H1 (cell line): ENCODE data around the gene NINJ2. TPM values are rescaled to one million over a fixed set of nuclear protein-coding genes. Genes with fewer than 3 reads are reported as not detected.

ENCODE experiments used
- CTCF ChIA-PET: fragments of 300-600 bp; sonication (Branson Sonifier 250); formaldehyde crosslinking; loops from one replicate; lab custom pipeline; 2021; ENCODE audit not compliant: partially characterized antibody; lab: Charles Lee
- POLR2A ChIA-PET: fragments of 300-600 bp; sonication (Branson Sonifier 250); formaldehyde crosslinking; loops from one replicate; lab custom pipeline; 2021; ENCODE audit warnings: inconsistent platforms; ENCODE audit not compliant: partially characterized antibody; lab: Charles Lee
- DNase-seq, 2 experiments: peaks; one replicate each; pipeline versions ENCODE4 v3.0.0 to v3.0.0-alpha.2; 2010 to 2022; ENCODE audit warnings: low spot score in 2 of 2, low read depth in 1 of 2, mixed read lengths in 1 of 2
- FAIRE-seq: peaks from 2 replicates; lab custom pipeline; 2011; peaks lifted over from hg19 to GRCh38; lab: Jason Lieb, UNC
- H2AFZ ChIP-seq: 2 replicates; pipeline ENCODE4 v1.8.1; 2012; ENCODE audit warnings: low read length, inconsistent platforms
- H2AK5ac ChIP-seq: 2 replicates; pipeline ENCODE4 v1.6.1; 2013; ENCODE audit warnings: low read depth, low read length
- H2BK120ac ChIP-seq: replicated peaks from 2 replicates; pipeline ENCODE3; 2013; ENCODE audit warnings: low read depth, low read length, inconsistent platforms
- H2BK12ac ChIP-seq: 2 replicates; pipeline ENCODE4 v1.6.1; 2013; ENCODE audit warnings: low read depth, low read length
- H2BK15ac ChIP-seq: 2 replicates; pipeline ENCODE4 v1.6.1; 2013; ENCODE audit warnings: low read length
- H2BK20ac ChIP-seq: 2 replicates; pipeline ENCODE4 v1.6.1; 2013; ENCODE audit warnings: low read length
- H2BK5ac ChIP-seq: 2 replicates; pipeline ENCODE4 v1.6.1; 2013; ENCODE audit warnings: low read depth, low read length
- H3K14ac ChIP-seq: 2 replicates; pipeline ENCODE4 v1.6.1; 2013; ENCODE audit warnings: inconsistent platforms; ENCODE audit not compliant: insufficient read length
- H3K18ac ChIP-seq: 2 replicates; pipeline ENCODE4 v1.6.1; 2013; ENCODE audit warnings: low read length; ENCODE audit errors: extremely low read depth
- H3K23ac ChIP-seq: 2 replicates; pipeline ENCODE4 v1.6.1; 2013; ENCODE audit warnings: inconsistent platforms; ENCODE audit not compliant: insufficient read length
- H3K23me2 ChIP-seq: 2 replicates; pipeline ENCODE4 v1.6.1; 2013; ENCODE audit warnings: low read depth, low read length
- H3K27ac ChIP-seq: 2 replicates; pipeline ENCODE4 v1.6.1; 2011; ENCODE audit warnings: low read depth, low read length, inconsistent platforms
- H3K27me3 ChIP-seq, 4 experiments: replicated peaks in 1 of 4; 1 replicate in 1 of 4; 2 replicates in 3 of 4; pipeline versions ENCODE4 v1.6.1 to v1.8.1; 2011 to 2013; ENCODE audit warnings: low read length in 3 of 4, mild to moderate bottlenecking in 3 of 4, inconsistent platforms in 2 of 4, mixed read lengths in 2 of 4, moderate library complexity in 1 of 4; ENCODE audit not compliant: control insufficient read depth in 3 of 4, insufficient read depth in 3 of 4; ENCODE audit errors: extremely low read depth in 1 of 4
- H3K36me3 ChIP-seq, 4 experiments: 2 replicates each; pipeline versions ENCODE4 v1.6.1 to v1.8.1; 2011 to 2013; ENCODE audit warnings: mild to moderate bottlenecking in 4 of 4, low read length in 3 of 4, moderate library complexity in 2 of 4, control low read depth in 1 of 4, inconsistent platforms in 1 of 4; ENCODE audit not compliant: insufficient read depth in 4 of 4, control insufficient read depth in 2 of 4
- H3K4ac ChIP-seq: replicated peaks from 2 replicates; pipeline ENCODE3; 2013; ENCODE audit warnings: low read length, low read depth, mixed read lengths, inconsistent platforms; ENCODE audit not compliant: insufficient read length
- H3K4me1 ChIP-seq, 4 experiments: replicated peaks in 1 of 4; 1 replicate in 1 of 4; 2 replicates in 3 of 4; pipeline versions ENCODE4 v1.6.1 to v1.8.1; 2011 to 2013; ENCODE audit warnings: low read length in 3 of 4, inconsistent platforms in 2 of 4, mixed read lengths in 1 of 4; ENCODE audit not compliant: insufficient read depth in 4 of 4, control insufficient read depth in 3 of 4
- H3K4me2 ChIP-seq, 2 experiments: 2 replicates each; pipeline versions ENCODE4 v1.6.1 to v1.8.1; 2011 to 2013; ENCODE audit warnings: low read depth in 2 of 2, low read length in 2 of 2, control low read depth in 1 of 2, inconsistent platforms in 1 of 2, mild to moderate bottlenecking in 1 of 2; ENCODE audit not compliant: insufficient read depth in 1 of 2
- H3K4me3 ChIP-seq, 4 experiments: fragments of 200-600, 300-600 bp in 1 of 4; sonication (generic), shearing (Covaris generic), sonication (Bioruptor Twin) in 1 of 4; 2 replicates each; pipeline versions ENCODE4 v1.5.1 to v1.8.1; 2011 to 2016; ENCODE audit warnings: low read length in 4 of 4, low read depth in 3 of 4, control low read depth in 2 of 4, inconsistent platforms in 2 of 4, mild to moderate bottlenecking in 2 of 4, mixed read lengths in 1 of 4, moderate library complexity in 1 of 4; ENCODE audit not compliant: insufficient read depth in 2 of 4; ENCODE audit errors: extremely low read depth in 1 of 4
- H3K56ac ChIP-seq: replicated peaks from 2 replicates; pipeline ENCODE3; 2013; ENCODE audit warnings: low read depth, mild to moderate bottlenecking, mixed read lengths, low read length, inconsistent platforms; ENCODE audit not compliant: insufficient read length
- H3K79me1 ChIP-seq: 2 replicates; pipeline ENCODE4 v1.6.1; 2013; ENCODE audit warnings: low read depth, low read length, control low read depth
- H3K79me2 ChIP-seq, 2 experiments: 2 replicates each; pipeline versions ENCODE4 v1.6.1 to v1.8.1; 2012 to 2013; ENCODE audit warnings: low read length in 2 of 2, mild to moderate bottlenecking in 2 of 2, inconsistent platforms in 1 of 2; ENCODE audit not compliant: insufficient read depth in 2 of 2, control insufficient read depth in 1 of 2
- H3K9ac ChIP-seq, 4 experiments: replicated peaks in 1 of 4; 1 replicate in 1 of 4; 2 replicates in 3 of 4; pipeline versions ENCODE4 v1.6.1 to v1.8.1; 2011 to 2013; ENCODE audit warnings: low read depth in 3 of 4, low read length in 3 of 4, control low read depth in 2 of 4, mild to moderate bottlenecking in 2 of 4, moderate library complexity in 2 of 4, inconsistent platforms in 1 of 4; ENCODE audit errors: extremely low read depth in 1 of 4
- H3K9me3 ChIP-seq, 2 experiments: 2 replicates each; pipeline versions ENCODE4 v1.6.1 to v1.8.1; 2012 to 2013; ENCODE audit warnings: mild to moderate bottlenecking in 2 of 2, moderate library complexity in 2 of 2, control low read depth in 1 of 2, inconsistent platforms in 1 of 2, low read depth in 1 of 2, low read length in 1 of 2, mixed read lengths in 1 of 2; ENCODE audit not compliant: insufficient read depth in 2 of 2
- H4K20me1 ChIP-seq, 2 experiments: replicated peaks in 1 of 2; 2 replicates each; pipeline versions ENCODE3 to v1.8.1; 2011 to 2013; ENCODE audit warnings: inconsistent platforms in 2 of 2, low read length in 2 of 2, mild to moderate bottlenecking in 1 of 2; ENCODE audit not compliant: insufficient read depth in 2 of 2, control insufficient read depth in 1 of 2
- H4K5ac ChIP-seq: 2 replicates; pipeline ENCODE4 v1.6.1; 2013; ENCODE audit warnings: low read length, low read depth, mixed read lengths, inconsistent platforms; ENCODE audit not compliant: insufficient read length
- H4K8ac ChIP-seq: 2 replicates; pipeline ENCODE4 v1.8.0; 2013; ENCODE audit warnings: mild to moderate bottlenecking, moderate library complexity, low read length, inconsistent platforms; ENCODE audit not compliant: insufficient read depth; ENCODE audit errors: extremely low read depth
- H4K91ac ChIP-seq: replicated peaks from 2 replicates; pipeline ENCODE3; 2013; ENCODE audit warnings: low read length, mixed read lengths, inconsistent platforms; ENCODE audit not compliant: insufficient read length
- EGR1 ChIP-seq: IDR thresholded peaks from 2 replicates; pipeline ENCODE4 v1.6.1; 2011; ENCODE audit warnings: low read depth, low read length, borderline replicate concordance
- GABPA ChIP-seq: IDR thresholded peaks from 2 replicates; pipeline ENCODE4 v1.6.1; 2011; ENCODE audit warnings: mild to moderate bottlenecking, low read length, moderate library complexity, borderline replicate concordance; ENCODE audit not compliant: insufficient read depth
- HDAC2 ChIP-seq, 2 experiments: fragments of 300-600 bp in 1 of 2; sonication (generic) in 1 of 2; IDR thresholded peaks; 2 replicates each; pipeline ENCODE4 v1.6.1; 2011 to 2012; ENCODE audit warnings: low read depth in 2 of 2, low read length in 2 of 2, mild to moderate bottlenecking in 2 of 2, moderate library complexity in 2 of 2, borderline replicate concordance in 1 of 2, inconsistent platforms in 1 of 2
- KDM5A ChIP-seq: fragments of 200-600 bp; IDR thresholded peaks from 2 replicates; pipeline ENCODE4 v1.7.1; 2012; ENCODE audit warnings: mild to moderate bottlenecking, low read length, inconsistent platforms, mixed read lengths
- NANOG ChIP-seq: IDR thresholded peaks from 2 replicates; pipeline ENCODE4 v1.6.1; 2011; ENCODE audit warnings: low read length, low read depth, mild to moderate bottlenecking, inconsistent platforms; ENCODE audit not compliant: insufficient read depth, poor library complexity, severe bottlenecking
- RAD21 ChIP-seq, 2 experiments: IDR thresholded peaks in 1 of 2; conservative IDR thresholded peaks in 1 of 2; 2 replicates each; pipeline ENCODE4 v1.6.1; 2011; ENCODE audit warnings: low read depth in 2 of 2, low read length in 2 of 2, improper control_type of control experiment in 1 of 2, inconsistent platforms in 1 of 2, mild to moderate bottlenecking in 1 of 2, moderate library complexity in 1 of 2
- SIN3A ChIP-seq, 2 experiments: IDR thresholded peaks in 1 of 2; conservative IDR thresholded peaks in 1 of 2; 2 replicates each; pipeline ENCODE4 v1.6.1; 2011 to 2012; ENCODE audit warnings: low read length in 2 of 2, improper control_type of control experiment in 1 of 2, low read depth in 1 of 2, mild to moderate bottlenecking in 1 of 2
- WGBS, 2 experiments: shearing (Covaris generic) in 1 of 2; methylation state at CpG; one replicate each; pipeline versions ENCODE4 v1.1.6 to v1.1.7; 2013 to 2015; ENCODE audit warnings: low lambda C conversion rate in 2 of 2, mixed read lengths in 2 of 2, inconsistent platforms in 1 of 2, low coverage in 1 of 2, missing lambda C conversion rate in 1 of 2; ENCODE audit not compliant: insufficient replicate concordance in 2 of 2, insufficient coverage in 1 of 2, insufficient read length in 1 of 2; ENCODE audit errors: extremely low coverage in 1 of 2, missing lambda C conversion rate in 1 of 2; 5-methylcytosine and 5-hydroxymethylcytosine counted together
- polyA plus RNA-seq, 7 experiments: library from polyadenylated mRNA; depleted of rRNA in 3 of 7; stranded (reverse) in 5 of 7; unstranded in 2 of 7; fragments of >200 nt in 5 of 7; fragments of 200-250 nt in 2 of 7; gene quantifications; 1 replicate in 5 of 7; 2 replicates in 1 of 7; 4 replicates in 1 of 7; pipeline versions ENCODE4 v1.2.1 to v1.2.3, GENCODE V29; 2011 to 2013; ENCODE audit warnings: missing spikeins in 2 of 7, mixed read lengths in 2 of 7
- total RNA-seq: library from RNA; stranded (reverse); fragmentation: NEBNext Ultra II Directional; extraction: Animal tissue kit (Norgen Biotek cat#: 25700); gene quantifications from 2 replicates; pipeline ENCODE4 v1.2.1, GENCODE V29; 2021
- TF ChIP-seq, protein P1 (sequence below): IDR thresholded peaks from 2 replicates; pipeline ENCODE4 v1.6.1; 2012; ENCODE audit warnings: inconsistent platforms
- TF ChIP-seq, protein P2 (sequence below): IDR thresholded peaks from 2 replicates; pipeline ENCODE4 v1.6.1; 2011; ENCODE audit warnings: low read length, improper control_type of control experiment

The NINJ2 gene
- total and polyA plus RNA-seq, 2 of the 8 experiments (the other 6 are each of a cell fraction or from before 2014, with no cell fraction given), result 1.4 TPM; not detected in 1

DNA sequence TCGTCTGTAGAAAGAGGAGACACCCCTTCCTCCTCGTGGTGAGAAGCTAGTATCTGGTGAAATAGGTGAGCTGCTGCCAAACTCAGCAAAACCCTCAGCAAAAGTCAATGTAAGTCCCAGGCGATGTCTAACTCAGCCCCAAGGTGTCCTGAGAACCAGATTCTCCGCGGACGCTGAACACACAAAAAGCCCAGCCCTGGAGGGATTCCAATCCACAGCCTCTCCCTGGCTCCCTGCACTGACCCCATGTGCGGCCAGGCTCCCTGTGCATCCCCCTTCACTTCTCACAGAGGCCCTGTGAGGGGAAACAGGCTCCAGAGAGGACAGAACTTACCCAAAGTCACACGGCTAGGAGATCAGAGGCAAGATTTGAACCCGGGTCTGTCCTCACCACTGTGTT is 81.5 kb downstream of the NINJ2 start:
- 88% methylated on average over 9 of the region's 9 CpGs; no CpG with 5 or more reads in 1 of the 2 experiments for WGBS, 2 experiments
- ChIA-PET POLR2A (interaction anchor here (1.1 kb wide), 1 partner anchor 10 kb away, joined by 4 read pairs; no protein-coding TSS in a partner anchor), CTCF (interaction anchor here (1.1 to 3.0 kb wide), 5 partner anchors 11 to 234 kb away, joined by 4 to 14 read pairs (median 7); no protein-coding TSS in a partner anchor)
- Histone ChIP-seq H2BK120ac (no peak overlapping the region), H3K9ac (no peak overlapping the region; a peak in 2 of 7 replicates), H2BK20ac (no peak overlapping the region), H3K36me3 (no peaks in the 10 kb centered on the region), H2BK15ac (peak overlapping the region; percentile 77; the same call in 1 of the 2 replicates), H4K20me1 (peaks cover 0 to 3% of the 10 kb centered on the region in 2 experiments), H3K79me2 (no peaks in the 10 kb centered on the region), H2BK5ac (0 out of 2 replicates have a peak overlapping the region, but pooled peaks have one; percentile 44), H3K23ac (peak overlapping the region; percentile 85), H3K56ac (no peak overlapping the region), H3K9me3 (no peaks in the 10 kb centered on the region), H4K91ac (no peak overlapping the region), H3K27me3 (peaks cover 0 to 3% (median 2%) of the 10 kb centered on the region in 4 experiments; a peak in 6 of 7 replicates), H3K79me1 (no peaks in the 10 kb centered on the region; the same call in 1 of the 2 replicates), H2BK12ac (no peak overlapping the region), H4K8ac (no peak overlapping the region; the same call in 1 of the 2 replicates), H2AFZ (peak overlapping the region; percentile 71; the same call in 1 of the 2 replicates), H3K4me2 (no peak overlapping the region), H3K18ac (no peak overlapping the region), H4K5ac (no peak overlapping the region), H3K4me3 (no peak overlapping the region), H3K14ac (no peak overlapping the region), H3K23me2 (peaks cover 4% of the 10 kb centered on the region; the same call in 1 of the 2 replicates), H2AK5ac (no peak overlapping the region), H3K4ac (no peak overlapping the region), H3K4me1 (peaks cover 0 to 6% (median 2%) of the 10 kb centered on the region in 4 experiments; a peak in 5 of 7 replicates), H3K27ac (no peak overlapping the region)
- no peak for FAIRE-seq
- DNase-seq, result no peak
- TF ChIP-seq, protein P1, sequence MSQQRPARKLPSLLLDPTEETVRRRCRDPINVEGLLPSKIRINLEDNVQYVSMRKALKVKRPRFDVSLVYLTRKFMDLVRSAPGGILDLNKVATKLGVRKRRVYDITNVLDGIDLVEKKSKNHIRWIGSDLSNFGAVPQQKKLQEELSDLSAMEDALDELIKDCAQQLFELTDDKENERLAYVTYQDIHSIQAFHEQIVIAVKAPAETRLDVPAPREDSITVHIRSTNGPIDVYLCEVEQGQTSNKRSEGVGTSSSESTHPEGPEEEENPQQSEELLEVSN, result no peak
- TF ChIP-seq EGR1 (no peak), SIN3A (conservative IDR thresholded peaks at IDR 0.05 in 1 of 2, IDR thresholded peaks at IDR 0.05 in 1 of 2; ENCODE audit: low read depth in 1 of 2, low read length in 2 of 2) (no peak), HDAC2 (IDR thresholded peaks at IDR 0.05; ENCODE audit: borderline replicate concordance in 1 of 2, low read depth in 2 of 2, low read length in 2 of 2) (no peak), GABPA (no peak), KDM5A (no peak), NANOG (no peak), RAD21 (IDR thresholded peaks at IDR 0.05 in 1 of 2, conservative IDR thresholded peaks at IDR 0.05 in 1 of 2; ENCODE audit: low read depth in 2 of 2, low read length in 2 of 2) (no peak)
- TF ChIP-seq, protein P2, sequence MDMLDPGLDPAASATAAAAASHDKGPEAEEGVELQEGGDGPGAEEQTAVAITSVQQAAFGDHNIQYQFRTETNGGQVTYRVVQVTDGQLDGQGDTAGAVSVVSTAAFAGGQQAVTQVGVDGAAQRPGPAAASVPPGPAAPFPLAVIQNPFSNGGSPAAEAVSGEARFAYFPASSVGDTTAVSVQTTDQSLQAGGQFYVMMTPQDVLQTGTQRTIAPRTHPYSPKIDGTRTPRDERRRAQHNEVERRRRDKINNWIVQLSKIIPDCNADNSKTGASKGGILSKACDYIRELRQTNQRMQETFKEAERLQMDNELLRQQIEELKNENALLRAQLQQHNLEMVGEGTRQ, result no peak
